AML-193 (cell line): ENCODE data around the gene LEAP2.
"Not testable (repeated sequence)": the region's sequence is repeated elsewhere in the genome, so short reads cannot be mapped to it uniquely, and the experiment has no call there.

Experiments used
- DNase-seq, 2 experiments: peaks; one replicate each; lab custom pipeline; 2025; lab: John Stamatoyannopoulos, UW

Gene LEAP2

GRCh38 chr5:132840896-132841295 lies 32.6 kb upstream of the LEAP2 start:
- no peak for DNase-seq

GRCh38 chr5:132841305-132841704 lies 32.2 kb upstream of the LEAP2 start:
- DNase-seq = no peak

GRCh38 chr5:132848270-132848669 lies 25.2 kb upstream of the LEAP2 start:
- no peak for DNase-seq

GRCh38 chr5:132849347-132849746 lies 24.1 kb upstream of the LEAP2 start:
- DNase-seq = no peak

- no peak for DNase-seq
These were observed 23.4 kb upstream of the LEAP2 start for GRCh38 chr5:132850066-132850465.

GRCh38 chr5:132853323-132853722 lies 20.1 kb upstream of the LEAP2 start:
- DNase-seq = no peak

GRCh38 chr5:132853790-132854189 lies 19.7 kb upstream of the LEAP2 start:
- DNase-seq = no peak

- no peak for DNase-seq
These were observed 19.2 kb upstream of the LEAP2 start for GRCh38 chr5:132854301-132854700.

- DNase-seq = not testable (repeated sequence)
These were observed 18.5 kb upstream of the LEAP2 start for GRCh38 chr5:132854992-132855391.

GRCh38 chr5:132856011-132856410 lies 17.5 kb upstream of the LEAP2 start:
- no peak for DNase-seq

- DNase-seq = no peak
These were observed 13.5 kb upstream of the LEAP2 start for GRCh38 chr5:132859889-132860437.

GRCh38 chr5:132860742-132861141 lies 12.7 kb upstream of the LEAP2 start:
- no peak for DNase-seq

GRCh38 chr5:132865668-132866341 lies 7.7 kb upstream of the LEAP2 start:
- no peak for DNase-seq

GRCh38 chr5:132866342-132867045 lies 7.0 kb upstream of the LEAP2 start, which contains the start of the genes GDF9 and UQCRQ:
GDF9 (minus strand) TSS chr5:132866469; CDS start chr5:132864533, 1,936 bp downstream.
UQCRQ (plus strand) TSS chr5:132866642; CDS start chr5:132866882, 240 bp downstream.
- peak; percentile 97 to 98 for DNase-seq

- no peak for DNase-seq
These were observed 6.4 kb upstream of the LEAP2 start for GRCh38 chr5:132867046-132867451.

GRCh38 chr5:132868754-132869153 lies 4.7 kb upstream of the LEAP2 start:
- DNase-seq = no peak

- no peak for DNase-seq
These were observed 2.7 kb upstream of the LEAP2 start for GRCh38 chr5:132870801-132871200.

GRCh38 chr5:132871459-132872284 lies 1.8 kb upstream of the LEAP2 start:
- DNase-seq = no peak

GRCh38 chr5:132872788-132873118 lies 715 bp upstream of the LEAP2 start:
- no peak for DNase-seq

GRCh38 chr5:132873930-132874271 lies 433 bp downstream of the LEAP2 start:
- no peak for DNase-seq

- no peak for DNase-seq
These were observed 2.7 kb downstream of the LEAP2 start for GRCh38 chr5:132876020-132876759.

GRCh38 chr5:132877466-132877865 lies 4.0 kb downstream of the LEAP2 start:
- no peak for DNase-seq
